Fibroblast of the conjunctiva (primary cell): ENCODE data around the gene VPS16.
"Not testable (repeated sequence)": the region's sequence is repeated elsewhere in the genome, so short reads cannot be mapped to it uniquely, and the experiment has no call there.

Experiments used
- DNase-seq: peaks from one replicate; pipeline ENCODE4 v3.0.0-alpha.2; 2010; ENCODE audit warnings: low read depth

Gene VPS16

DNA sequence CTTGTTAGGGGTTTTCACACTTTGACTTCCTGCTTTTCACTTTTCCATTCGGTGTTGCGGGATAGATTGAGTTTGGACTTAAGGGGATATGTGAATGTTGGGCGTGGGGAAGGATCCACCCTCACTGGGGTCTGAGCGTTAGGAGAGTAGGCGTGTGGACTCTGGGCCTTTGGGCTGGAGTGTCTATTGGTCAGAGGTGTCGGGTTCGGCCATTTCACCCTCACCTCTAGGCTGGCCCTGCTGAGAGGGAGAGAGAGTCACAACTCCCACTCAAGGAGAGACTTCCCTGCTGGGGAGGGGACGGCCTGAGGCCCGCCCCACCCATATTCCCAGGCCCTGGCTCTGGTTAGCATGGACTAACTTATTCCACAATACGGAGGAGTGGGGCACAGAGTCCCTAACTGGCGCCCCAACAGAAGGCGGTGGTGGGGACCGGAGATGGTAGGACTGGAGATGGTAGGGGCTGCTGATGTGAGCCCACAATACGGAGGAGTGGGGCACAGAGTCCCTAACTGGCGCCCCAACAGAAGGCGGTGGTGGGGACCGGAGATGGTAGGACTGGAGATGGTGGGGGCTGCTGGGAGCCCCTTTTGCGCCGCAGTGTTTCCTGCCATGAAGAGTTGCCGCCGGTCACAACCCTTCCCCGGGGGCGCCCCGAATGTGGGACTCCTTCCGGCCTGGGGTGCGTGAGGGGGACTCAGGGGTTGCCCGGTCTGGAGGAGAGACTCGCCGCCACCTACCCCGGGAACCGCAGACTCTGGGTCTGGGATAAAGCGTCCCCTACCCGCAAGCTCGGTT is 31.3 kb downstream of the VPS16 start:
- no peak for DNase-seq

GRCh38 chr20:2872459-2873009 is 32.0 kb downstream of the VPS16 start:
- DNase-seq, result no peak

DNA sequence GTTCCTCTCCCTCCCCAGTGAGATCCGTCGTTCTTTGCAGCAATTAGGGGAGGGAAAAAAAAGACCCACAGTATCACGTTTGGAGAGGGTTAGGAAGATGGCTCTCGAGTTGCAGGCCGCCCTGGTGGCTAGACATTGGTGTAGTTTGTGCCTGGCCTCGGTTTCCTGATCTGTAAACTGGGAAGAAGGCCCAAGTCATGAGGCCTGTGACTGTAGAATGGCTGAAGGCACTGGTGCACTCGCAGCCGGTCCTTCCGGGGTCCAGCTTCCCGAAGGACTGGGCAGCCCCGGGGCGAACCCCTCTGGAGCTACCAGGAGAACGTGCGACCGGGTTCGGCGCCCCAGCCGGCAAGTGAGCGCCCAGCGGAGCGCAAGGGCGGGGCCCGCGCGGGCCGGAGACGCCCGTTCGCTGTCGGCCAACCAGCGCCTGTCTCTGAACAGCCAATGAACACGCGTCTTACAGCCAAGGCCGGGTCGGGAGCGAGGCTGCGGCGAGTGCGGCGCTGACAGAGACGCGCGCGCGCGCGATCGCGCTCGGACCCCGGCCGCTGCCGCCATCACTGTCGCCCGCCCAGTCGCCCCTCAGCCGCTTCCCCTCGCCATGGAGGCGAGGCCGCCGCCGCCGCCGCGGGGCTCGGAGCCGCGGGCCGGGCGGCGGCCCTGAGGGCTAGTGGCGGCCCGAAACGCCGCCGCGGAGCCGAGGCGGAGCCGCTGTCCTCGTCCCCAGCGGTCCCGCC is 32.6 kb downstream of the VPS16 start, which contains the start of gene PTPRA:
Gene PTPRA, plus strand, starts transcription at position 472 of the 737 bp plus-strand sequence. CDS start 90,797 bp downstream, outside the sequence.
- peak; percentile 78 for DNase-seq

DNA sequence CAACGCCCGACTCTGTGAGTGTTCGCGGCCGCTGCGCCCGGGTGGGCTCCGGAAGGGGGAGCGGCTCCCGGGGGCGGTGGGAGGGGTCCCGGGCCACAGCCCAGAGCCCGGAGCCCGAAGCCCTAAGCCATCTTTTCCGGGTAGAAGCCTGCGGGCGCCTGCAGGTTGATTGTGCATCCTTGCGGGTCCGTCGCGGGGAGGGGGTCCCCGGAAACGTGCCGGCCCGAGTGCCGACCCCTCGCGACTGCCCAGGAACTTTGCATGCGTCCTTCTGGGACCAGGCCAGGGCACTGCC is 33.1 kb downstream of the VPS16 start:
- no peak for DNase-seq

GRCh38 chr20:2874456-2874855 is 33.9 kb downstream of the VPS16 start:
- DNase-seq, result no peak

GRCh38 chr20:2875690-2876203 is 35.2 kb downstream of the VPS16 start:
- DNase-seq, result no peak

- DNase-seq, result no peak
Observed at GRCh38 chr20:2878515-2878914, 38.0 kb downstream of the VPS16 start.

- peak; percentile 82 for DNase-seq
Observed at GRCh38 chr20:2879146-2879545, 38.6 kb downstream of the VPS16 start.

DNA sequence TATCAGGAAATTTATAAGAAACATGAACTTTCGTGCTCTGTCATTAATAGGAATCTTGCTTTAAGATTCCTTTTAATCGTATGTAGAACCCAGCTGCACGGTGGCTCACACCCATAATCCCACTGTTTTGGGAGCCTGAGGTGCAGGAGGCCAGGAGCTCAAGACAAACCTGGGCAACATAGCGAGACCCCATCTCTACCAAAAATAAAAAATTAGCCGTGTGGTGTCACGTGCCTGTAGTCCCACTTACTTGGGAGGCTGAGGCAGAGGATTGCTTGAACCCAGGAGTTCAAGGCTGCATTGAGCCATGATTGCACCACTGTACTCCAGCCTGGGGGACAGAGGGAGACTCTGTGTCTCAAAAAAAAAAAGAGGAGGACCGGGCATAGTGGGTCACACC is 40.1 kb downstream of the VPS16 start:
- DNase-seq, result no peak

- DNase-seq, result no peak
Observed at GRCh38 chr20:2883726-2884637, 43.4 kb downstream of the VPS16 start.

DNA sequence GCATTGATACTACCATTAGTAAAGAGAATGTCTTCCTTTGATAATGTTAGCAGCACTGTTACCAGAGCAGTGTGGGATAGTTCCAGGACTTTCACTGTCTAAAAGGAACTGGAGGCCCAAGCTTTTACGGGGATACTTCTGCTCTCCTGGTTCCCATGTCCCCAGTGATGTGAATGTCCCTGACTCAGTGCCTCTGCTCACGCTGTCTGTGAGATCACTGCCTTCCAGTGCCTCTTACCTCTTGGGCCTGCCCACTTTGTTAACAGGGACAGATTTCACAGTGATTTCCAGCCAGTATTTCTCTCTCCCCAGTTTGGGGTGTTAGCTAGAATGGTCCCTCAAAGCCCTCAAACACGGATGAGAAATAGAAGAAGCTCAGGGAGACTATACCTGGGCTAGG is 47.2 kb downstream of the VPS16 start:
- DNase-seq, result no peak

DNA sequence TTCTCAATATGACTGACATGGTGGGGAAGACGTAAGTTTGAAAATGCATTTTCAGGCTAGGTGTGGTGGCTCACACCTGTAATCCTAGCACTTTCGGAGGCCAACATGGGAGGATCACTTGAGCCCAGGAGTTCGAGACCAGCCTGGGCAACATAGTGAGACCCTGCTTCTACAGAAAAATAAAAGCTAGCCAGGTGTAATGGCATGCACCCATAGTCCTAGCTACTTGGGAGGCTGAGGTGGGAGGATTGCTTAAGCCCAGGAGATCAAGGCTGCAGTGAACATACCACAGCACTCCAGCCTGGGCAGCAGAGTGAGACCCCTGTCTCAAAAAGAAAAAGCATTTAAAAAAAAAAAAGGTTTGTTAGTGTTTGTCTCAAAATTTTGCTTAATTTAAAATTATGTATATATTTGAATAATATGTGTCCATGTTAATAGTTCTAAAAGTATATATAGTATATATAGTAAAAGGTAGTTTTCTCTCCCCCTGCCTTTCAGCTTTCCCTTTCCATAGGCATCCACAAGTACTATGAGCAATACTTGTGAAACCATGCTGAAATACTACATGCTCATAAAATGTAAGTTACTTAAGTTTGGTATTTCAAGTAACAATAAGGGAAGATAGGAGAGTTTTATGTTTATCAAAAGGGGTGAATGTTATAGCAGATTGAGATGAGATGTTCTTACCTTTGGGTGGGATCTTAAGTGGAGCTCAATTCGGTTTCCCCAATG is 47.8 kb downstream of the VPS16 start:
- DNase-seq, result no peak

DNA sequence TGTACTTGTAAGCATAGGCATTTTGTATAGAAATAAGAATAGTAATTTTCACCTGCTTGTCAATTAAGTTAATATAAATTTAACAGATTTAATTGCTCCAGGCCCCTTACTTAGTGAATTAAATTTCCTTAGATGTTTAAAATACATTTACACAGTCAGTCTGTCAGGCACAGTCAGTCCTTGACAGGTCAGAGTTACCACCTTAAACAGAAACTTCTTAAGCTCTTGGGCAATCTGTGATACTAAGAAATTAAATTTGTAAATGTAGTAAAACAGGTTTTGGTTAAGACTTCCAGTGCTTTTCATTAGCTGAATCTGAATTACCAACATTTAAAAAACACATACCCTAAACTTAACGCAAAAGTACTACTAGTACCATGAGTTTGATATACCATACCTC is 48.7 kb downstream of the VPS16 start:
- DNase-seq, result no peak

DNA sequence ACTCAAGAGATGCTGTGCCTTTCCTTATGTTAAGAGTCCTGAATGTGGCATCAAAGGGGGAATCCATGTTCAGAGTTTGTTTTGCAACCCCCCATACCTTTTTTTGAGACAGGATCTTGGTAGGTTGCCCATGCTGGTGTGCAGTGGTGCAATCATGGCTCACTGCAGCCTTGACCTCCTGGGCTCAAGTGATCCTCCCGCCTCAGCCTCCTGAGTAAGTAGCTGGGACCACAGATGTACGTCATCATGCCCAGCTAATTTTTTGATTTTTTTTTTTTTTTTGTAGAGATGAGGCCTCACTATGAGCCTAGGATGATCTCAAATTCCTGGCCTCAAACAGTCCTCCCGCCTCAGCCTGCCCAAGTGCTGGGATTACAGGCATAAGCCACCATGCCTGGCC is 49.3 kb downstream of the VPS16 start:
- no peak for DNase-seq

DNA sequence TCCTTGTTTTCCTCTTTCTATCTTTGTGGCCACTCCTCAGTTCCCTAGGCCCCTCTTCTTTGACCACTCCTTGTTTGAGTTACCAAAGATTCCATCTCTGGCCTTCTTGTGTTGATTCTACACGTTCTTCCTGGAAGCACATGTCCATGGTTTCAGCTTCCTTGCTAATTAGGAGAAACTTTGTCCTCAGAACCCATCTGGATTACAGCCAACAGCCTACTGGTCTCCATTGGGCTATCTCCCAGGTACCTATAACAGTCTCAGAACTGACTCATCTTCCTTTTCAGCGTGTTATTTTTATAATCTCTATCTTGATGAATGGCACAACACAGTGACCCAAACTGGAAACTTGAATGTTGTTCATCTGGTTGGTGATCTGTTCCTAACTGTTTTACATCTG is 50.2 kb downstream of the VPS16 start:
- no peak for DNase-seq

- no peak for DNase-seq
Observed at GRCh38 chr20:2891343-2891742, 50.8 kb downstream of the VPS16 start.

- DNase-seq, result no peak
Observed at GRCh38 chr20:2892376-2892775, 51.8 kb downstream of the VPS16 start.

DNA sequence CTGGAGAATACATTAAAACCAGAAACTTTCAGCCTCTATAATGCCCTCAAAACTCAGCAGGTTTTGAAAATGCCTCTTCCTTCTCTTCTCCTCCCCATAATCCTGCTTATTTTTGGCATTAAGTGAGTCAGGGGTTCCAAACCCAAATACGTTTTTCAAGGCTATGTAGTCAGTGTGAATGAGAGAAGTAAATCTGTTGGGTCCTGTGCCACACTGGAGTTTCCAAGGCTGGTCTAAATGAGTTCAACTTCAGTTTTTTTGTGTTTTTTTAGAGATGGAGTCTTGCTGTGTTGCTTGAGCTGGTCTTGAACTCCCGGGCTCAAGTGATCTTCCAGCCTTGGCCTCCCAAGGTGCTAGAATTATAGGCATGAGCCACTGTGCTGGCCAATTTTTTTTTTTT is 53.7 kb downstream of the VPS16 start:
- DNase-seq, result no peak

DNA sequence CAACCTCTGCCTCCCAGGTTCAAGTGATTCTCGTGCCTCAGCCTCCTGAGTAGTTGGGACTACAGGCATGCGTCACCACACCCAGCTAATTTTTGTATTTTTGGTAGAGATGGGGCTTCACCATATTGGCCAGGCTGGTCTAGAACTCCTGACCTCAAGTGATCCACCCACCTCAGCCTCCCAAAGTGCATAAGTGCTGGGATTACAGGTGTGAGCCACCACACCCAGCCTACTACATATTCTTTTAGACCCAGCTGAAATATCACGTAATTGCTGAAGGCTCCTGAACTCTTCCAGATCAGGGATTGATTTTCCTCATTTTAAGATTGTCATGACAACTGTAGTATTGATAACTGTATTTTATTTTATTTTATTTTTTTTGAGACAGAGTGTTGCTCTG is 54.6 kb downstream of the VPS16 start:
- not testable (repeated sequence) for DNase-seq

DNA sequence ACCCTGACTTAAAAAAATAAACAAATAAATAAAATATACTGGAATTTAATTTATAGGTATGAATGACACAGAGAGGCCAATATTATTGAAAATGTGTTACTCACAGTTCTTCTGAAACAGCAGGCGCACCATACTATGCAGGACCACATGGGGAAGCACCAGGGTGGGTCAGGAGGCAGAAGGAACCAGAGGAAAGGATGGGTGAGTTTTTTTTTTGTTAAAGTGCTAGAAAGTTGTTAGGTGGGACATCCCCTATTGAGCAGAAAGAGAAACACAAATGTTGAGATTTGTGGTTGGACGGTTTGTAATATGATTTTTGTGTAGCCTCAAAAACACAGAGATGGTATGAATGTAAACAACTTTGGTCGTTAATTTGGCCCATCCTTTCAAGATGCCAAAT is 58.7 kb downstream of the VPS16 start:
- DNase-seq, result no peak

DNA sequence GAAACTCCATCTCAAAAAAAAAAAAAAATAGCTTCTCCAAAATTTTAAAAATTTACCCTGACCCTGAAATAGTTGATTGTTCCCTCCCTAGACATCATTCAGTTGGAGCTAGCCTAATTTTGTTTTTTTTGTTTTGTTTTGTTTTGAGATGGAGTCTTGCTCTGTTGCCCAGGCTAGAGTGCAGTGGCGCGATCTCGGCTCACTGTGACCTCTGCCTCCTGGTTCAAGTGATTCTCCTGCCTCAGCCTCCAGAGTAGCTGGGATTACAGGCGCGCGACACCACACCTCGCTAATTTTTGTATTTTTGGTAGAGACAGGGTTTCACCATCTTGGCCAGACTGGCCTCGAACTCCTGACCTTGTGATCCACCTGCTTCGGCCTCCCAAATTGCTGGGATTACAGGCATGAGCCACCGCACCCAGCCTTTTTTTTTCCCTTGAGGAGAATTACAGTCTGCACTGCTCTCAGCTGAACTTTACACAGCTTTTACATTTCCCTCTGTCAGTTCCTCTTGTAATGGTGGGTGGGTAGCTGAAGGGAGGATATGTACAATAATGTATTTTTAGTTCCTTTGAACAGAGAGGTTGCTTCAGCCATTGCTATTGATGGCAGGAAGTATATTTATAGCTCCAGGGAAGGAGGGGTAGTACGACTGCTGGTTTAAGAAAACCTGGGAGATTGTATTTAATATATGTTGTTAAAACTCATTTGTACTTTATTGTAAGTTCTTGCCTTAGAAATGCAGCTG is 60.5 kb downstream of the VPS16 start:
- no peak for DNase-seq
